OCI-LY3 (cell line): ENCODE results near the gene OR1I1.

Experiments used
- H2AFZ ChIP-seq: fragments of 200-600, 300-600 bp; shearing (Covaris generic); 2 replicates; pipeline ENCODE4 v1.6.0; 2014; ENCODE audit warnings: antibody characterized with exemption, low read depth, low read length
- H3K27ac ChIP-seq: fragments of 200-600, 300-600 bp; sonication (generic); 2 replicates; pipeline ENCODE4 v1.5.1; 2014; ENCODE audit warnings: mild to moderate bottlenecking, low read length, moderate library complexity, mixed read lengths
- H3K27me3 ChIP-seq: fragments of 200-600, 300-600 bp; sonication (generic); 2 replicates; pipeline ENCODE4 v1.6.1; 2014; ENCODE audit warnings: low read depth, low read length, mixed read lengths
- H3K36me3 ChIP-seq: fragments of 200-600, 300-600 bp; sonication (generic); replicated peaks from 2 replicates; pipeline ENCODE3; 2014; ENCODE audit warnings: low read depth, low read length, mixed read lengths
- H3K4me1 ChIP-seq: fragments of 300-600, 200-600 bp; sonication (generic); 2 replicates; pipeline ENCODE4 v1.6.1; 2014; ENCODE audit warnings: low read length, mixed read lengths
- H3K4me2 ChIP-seq: fragments of 200-600, 300-600 bp; sonication (generic); 2 replicates; pipeline ENCODE4 v1.6.1; 2014; ENCODE audit warnings: low read length, mixed read lengths
- H3K4me3 ChIP-seq: fragments of 300-600, 200-600 bp; sonication (generic); 2 replicates; pipeline ENCODE4 v1.5.1; 2014; ENCODE audit warnings: antibody characterized with exemption, mild to moderate bottlenecking, low read length, moderate library complexity
- H3K79me2 ChIP-seq: fragments of 300-600, 200-600 bp; shearing (Covaris generic); 2 replicates; pipeline ENCODE4 v1.6.1; 2014; ENCODE audit warnings: mild to moderate bottlenecking, low read length, mixed read lengths
- H3K9ac ChIP-seq: fragments of 300-600, 200-600 bp; shearing (Covaris generic); 2 replicates; pipeline ENCODE4 v1.6.0; 2014; ENCODE audit warnings: mild to moderate bottlenecking, low read length, moderate library complexity
- H3K9me3 ChIP-seq: fragments of 200-600, 300-600 bp; shearing (Covaris generic); 2 replicates; pipeline ENCODE4 v1.6.1; 2014; ENCODE audit warnings: low read length, mixed read lengths; ENCODE audit not compliant: insufficient read depth
- H4K20me1 ChIP-seq: fragments of 200-600, 300-600 bp; sonication (generic); 2 replicates; pipeline ENCODE4 v1.6.1; 2016; ENCODE audit warnings: low read length, mixed read lengths; ENCODE audit not compliant: insufficient read depth
- CTCF ChIP-seq: fragments of 200-600, 300-600 bp; sonication (generic); IDR thresholded peaks from 2 replicates; pipeline ENCODE4 v1.5.1; 2014; ENCODE audit warnings: antibody characterized with exemption, low read length, low read depth
- EZH2phosphoT487 ChIP-seq: fragments of 200-600 bp; shearing (Covaris generic); IDR thresholded peaks from 2 replicates; pipeline ENCODE4 v1.6.1; 2018; ENCODE audit warnings: antibody characterized with exemption, mixed run types, low read depth

The OR1I1 gene

GRCh38 chr19:15126131-15126910 is 44.3 kb downstream of the OR1I1 start:
- no peak overlapping the region for H2AFZ ChIP-seq
- H3K36me3 ChIP-seq = peaks cover 8% of the 10 kb centered on the region
- H4K20me1 ChIP-seq = no peaks in the 10 kb centered on the region
- peaks cover 12% of the 10 kb centered on the region for H3K4me1 ChIP-seq
- no peaks in the 10 kb centered on the region for H3K27me3 ChIP-seq
- no peak overlapping the region for H3K27ac ChIP-seq
- H3K79me2 ChIP-seq = peaks cover 20% of the 10 kb centered on the region
- no peaks in the 10 kb centered on the region for H3K9me3 ChIP-seq
- H3K4me2 ChIP-seq = peak overlapping the region; percentile 65
- TF ChIP-seq CTCF (no peak), EZH2phosphoT487 (no peak)
- H3K9ac ChIP-seq = peak overlapping the region; percentile 52
- H3K4me3 ChIP-seq = peak overlapping the region; percentile 67

- H2AFZ ChIP-seq = no peak overlapping the region
- H3K9me3 ChIP-seq = no peaks in the 10 kb centered on the region
- H3K9ac ChIP-seq = no peak overlapping the region
- H4K20me1 ChIP-seq = no peaks in the 10 kb centered on the region
- peaks cover 15% of the 10 kb centered on the region for H3K79me2 ChIP-seq
- no peak for TF ChIP-seq EZH2phosphoT487
- TF ChIP-seq CTCF = no peak
- no peak overlapping the region for H3K4me3 ChIP-seq
- no peaks in the 10 kb centered on the region for H3K27me3 ChIP-seq
- no peak overlapping the region for H3K27ac ChIP-seq
- peaks cover 12% of the 10 kb centered on the region for H3K4me1 ChIP-seq
- H3K36me3 ChIP-seq = no peaks in the 10 kb centered on the region
- no peak overlapping the region for H3K4me2 ChIP-seq
These were observed 46.3 kb downstream of the OR1I1 start for GRCh38 chr19:15128162-15128770.

GRCh38 chr19:15129856-15130585 is 48.0 kb downstream of the OR1I1 start:
- no peak overlapping the region for H3K9ac ChIP-seq

More at GRCh38 chr19:15129856-15130585, 48.0 kb downstream of the OR1I1 start:
- Histone ChIP-seq H3K9me3 (no peaks in the 10 kb centered on the region), H2AFZ (no peak overlapping the region), H3K27ac (no peak overlapping the region), H3K4me3 (no peak overlapping the region), H3K4me2 (no peak overlapping the region), H4K20me1 (no peaks in the 10 kb centered on the region), H3K4me1 (peaks cover 6% of the 10 kb centered on the region; the same call in 1 of the 2 replicates), H3K36me3 (no peaks in the 10 kb centered on the region), H3K79me2 (no peaks in the 10 kb centered on the region; the same call in 1 of the 2 replicates), H3K27me3 (no peaks in the 10 kb centered on the region)
- no peak for TF ChIP-seq EZH2phosphoT487
- TF ChIP-seq CTCF = no peak
